GM12801 (cell line): ENCODE data around the gene APOOL.

Experiments used
- CTCF ChIP-seq: IDR thresholded peaks from one replicate; pipeline ENCODE4 v1.5.1; 2011; ENCODE audit warnings: control low read depth; ENCODE audit not compliant: insufficient read length; ENCODE audit errors: extremely low read depth

APOOL gene

GRCh38 chrX:85037114-85037513 lies 33.4 kb downstream of the APOOL start:
- no peak for TF ChIP-seq CTCF

GRCh38 chrX:85051627-85052026 lies 48.0 kb downstream of the APOOL start:
- no peak for TF ChIP-seq CTCF

DNA sequence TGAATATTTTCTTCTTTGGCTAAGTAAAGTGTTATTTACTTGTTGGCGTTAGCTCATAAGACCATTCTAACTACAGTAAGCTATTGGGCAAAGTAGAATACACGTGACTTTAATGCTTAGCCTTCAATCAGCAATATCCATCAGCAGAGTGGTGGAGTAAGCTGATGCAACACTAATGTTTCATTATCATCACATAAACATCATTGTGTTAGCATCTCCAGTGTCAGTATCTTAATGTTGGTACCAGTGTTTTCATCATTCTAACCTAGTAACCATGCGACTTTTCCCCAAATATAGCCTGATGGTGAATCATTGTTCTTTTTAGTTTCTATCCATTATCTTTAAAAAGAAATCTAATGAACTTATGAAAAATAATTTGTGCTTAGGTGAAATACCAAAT lies 48.5 kb downstream of the APOOL start:
- no peak for TF ChIP-seq CTCF

GRCh38 chrX:85052636-85053343 lies 49.1 kb downstream of the APOOL start:
- TF ChIP-seq CTCF = no peak

GRCh38 chrX:85065512-85066198 lies 62.0 kb downstream of the APOOL start:
- no peak for TF ChIP-seq CTCF

GRCh38 chrX:85084770-85085393 lies 81.2 kb downstream of the APOOL start:
- no peak for TF ChIP-seq CTCF

- no peak for TF ChIP-seq CTCF
Measured at GRCh38 chrX:85089321-85089840, 85.7 kb downstream of the APOOL start.
